SK-N-SH treated with all-trans-retinoic acid at 6 μM for 48 hours (cell line): ENCODE measurements around the gene TM9SF3.

ENCODE experiments used
- ATAC-seq: fragments of 200-7000 bp; cut with Tn5 transposase; 3 replicates; pipeline ENCODE4 v1.9.1; 2020; ENCODE audit warnings: mild to moderate bottlenecking, moderate library complexity
- ARNTL ChIP-seq: fragments of 450-650 bp; formaldehyde crosslinking; IDR thresholded peaks from 2 replicates; pipeline ENCODE4 v1.5.0; 2020; ENCODE audit warnings: low read depth, mild to moderate bottlenecking, moderate library complexity, borderline replicate concordance
- BACH2 ChIP-seq: fragments of 250-450 bp; sonication (Bioruptor Pico); IDR thresholded peaks from 2 replicates; pipeline ENCODE4 v1.9.0; 2021; ENCODE audit warnings: mild to moderate bottlenecking, borderline replicate concordance
- CSRNP3 ChIP-seq: fragments of 250-450 bp; sonication (Bioruptor Pico); IDR thresholded peaks from 2 replicates; pipeline ENCODE4 v1.5.1; 2021; ENCODE audit warnings: mild to moderate bottlenecking, moderate library complexity
- ESRRG ChIP-seq: fragments of 250-450 bp; sonication (Bioruptor Pico); IDR thresholded peaks from 2 replicates; pipeline ENCODE4 v1.6.1; 2021; ENCODE audit warnings: mild to moderate bottlenecking
- GLIS3 ChIP-seq: fragments of 250-450 bp; sonication (Bioruptor Pico); IDR thresholded peaks from 2 replicates; pipeline ENCODE4 v1.5.0; 2020; ENCODE audit warnings: mild to moderate bottlenecking, moderate library complexity
- ISL1 ChIP-seq: fragments of 250-450 bp; sonication (Bioruptor Pico); IDR thresholded peaks from 2 replicates; pipeline ENCODE4 v2.1.2; 2022; ENCODE audit warnings: mild to moderate bottlenecking, moderate library complexity
- OSR1 ChIP-seq: fragments of 250-450 bp; sonication (Bioruptor Pico); IDR thresholded peaks from 2 replicates; pipeline ENCODE4 v1.8.0; 2022; ENCODE audit warnings: moderate library complexity, mild to moderate bottlenecking, inconsistent platforms
- PATZ1 ChIP-seq: fragments of 250-450 bp; sonication (Bioruptor Pico); IDR thresholded peaks from 2 replicates; pipeline ENCODE4 v1.8.0; 2020; ENCODE audit warnings: mild to moderate bottlenecking, moderate library complexity, borderline replicate concordance
- PPARA ChIP-seq: fragments of 250-450 bp; sonication (Bioruptor Pico); IDR thresholded peaks from 2 replicates; pipeline ENCODE4 v1.5.0; 2020; ENCODE audit warnings: mild to moderate bottlenecking, borderline replicate concordance
- RARB ChIP-seq: fragments of 250-450 bp; sonication (Bioruptor Pico); IDR thresholded peaks from 2 replicates; pipeline ENCODE4 v1.8.0; 2021; ENCODE audit warnings: mild to moderate bottlenecking, moderate library complexity
- SNAI2 ChIP-seq: fragments of 250-450 bp; sonication (Bioruptor Pico); IDR thresholded peaks from 2 replicates; pipeline ENCODE4 v1.5.0; 2020; ENCODE audit warnings: mild to moderate bottlenecking, moderate library complexity
- TCF4 ChIP-seq: fragments of 250-450 bp; sonication (Bioruptor Pico); IDR thresholded peaks from 2 replicates; pipeline ENCODE4 v1.8.0; 2021; ENCODE audit warnings: mild to moderate bottlenecking, moderate library complexity, borderline replicate concordance
- TOX ChIP-seq: fragments of 250-450 bp; sonication (Bioruptor Pico); IDR thresholded peaks from 2 replicates; pipeline ENCODE4 v1.8.0; 2021; ENCODE audit warnings: mild to moderate bottlenecking, moderate library complexity, borderline replicate concordance
- ZC3H10 ChIP-seq: fragments of 250-450 bp; sonication (Bioruptor Pico); IDR thresholded peaks from 2 replicates; pipeline ENCODE4 v1.5.1; 2021; ENCODE audit warnings: mild to moderate bottlenecking, moderate library complexity
- ZFP3 ChIP-seq: fragments of 250-450 bp; sonication (Bioruptor Pico); IDR thresholded peaks from 2 replicates; pipeline ENCODE4 v1.5.0; 2020; ENCODE audit warnings: mild to moderate bottlenecking, moderate library complexity
- ZNF565 ChIP-seq: fragments of 450-650 bp; formaldehyde crosslinking; conservative IDR thresholded peaks from 2 replicates; pipeline ENCODE4 v1.5.0; 2020; ENCODE audit warnings: low read depth, mild to moderate bottlenecking, moderate library complexity
- ZNF8 ChIP-seq: fragments of 450-650 bp; formaldehyde crosslinking; IDR thresholded peaks from 2 replicates; pipeline ENCODE4 v1.5.0; 2020; ENCODE audit warnings: mild to moderate bottlenecking, moderate library complexity
- TF ChIP-seq, protein P1 (sequence below): fragments of 250-450 bp; sonication (Bioruptor Pico); IDR thresholded peaks from 2 replicates; pipeline ENCODE4 v1.5.1; 2020; ENCODE audit warnings: low read depth, mild to moderate bottlenecking, moderate library complexity
- TF ChIP-seq, protein P2 (sequence below): fragments of 250-450 bp; sonication (Bioruptor Pico); IDR thresholded peaks from 2 replicates; pipeline ENCODE4 v1.5.0; 2020; ENCODE audit warnings: mild to moderate bottlenecking, moderate library complexity
- TF ChIP-seq, protein P3 (sequence below): fragments of 250-450 bp; sonication (Bioruptor Pico); IDR thresholded peaks from 2 replicates; pipeline ENCODE4 v1.8.0; 2021; ENCODE audit warnings: low read depth, mild to moderate bottlenecking, moderate library complexity, borderline replicate concordance

TM9SF3 gene

GRCh38 chr10:96501985-96502384 is 84.8 kb downstream of the TM9SF3 start:
- no peak for ATAC-seq
- no peak for TF ChIP-seq ZFP3
- no peak for TF ChIP-seq PATZ1 (CRISPR knock-in tag)
- TF ChIP-seq ISL1 (CRISPR knock-in tag): no peak
- TF ChIP-seq, protein P1, sequence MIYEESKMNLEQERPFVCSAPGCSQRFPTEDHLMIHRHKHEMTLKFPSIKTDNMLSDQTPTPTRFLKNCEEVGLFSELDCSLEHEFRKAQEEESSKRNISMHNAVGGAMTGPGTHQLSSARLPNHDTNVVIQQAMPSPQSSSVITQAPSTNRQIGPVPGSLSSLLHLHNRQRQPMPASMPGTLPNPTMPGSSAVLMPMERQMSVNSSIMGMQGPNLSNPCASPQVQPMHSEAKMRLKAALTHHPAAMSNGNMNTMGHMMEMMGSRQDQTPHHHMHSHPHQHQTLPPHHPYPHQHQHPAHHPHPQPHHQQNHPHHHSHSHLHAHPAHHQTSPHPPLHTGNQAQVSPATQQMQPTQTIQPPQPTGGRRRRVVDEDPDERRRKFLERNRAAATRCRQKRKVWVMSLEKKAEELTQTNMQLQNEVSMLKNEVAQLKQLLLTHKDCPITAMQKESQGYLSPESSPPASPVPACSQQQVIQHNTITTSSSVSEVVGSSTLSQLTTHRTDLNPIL (CRISPR knock-in tag): no peak
- TF ChIP-seq OSR1 (CRISPR knock-in tag): no peak
- no peak for TF ChIP-seq RARB (CRISPR knock-in tag)
- no peak for TF ChIP-seq BACH2 (CRISPR knock-in tag)
- TF ChIP-seq, protein P2, sequence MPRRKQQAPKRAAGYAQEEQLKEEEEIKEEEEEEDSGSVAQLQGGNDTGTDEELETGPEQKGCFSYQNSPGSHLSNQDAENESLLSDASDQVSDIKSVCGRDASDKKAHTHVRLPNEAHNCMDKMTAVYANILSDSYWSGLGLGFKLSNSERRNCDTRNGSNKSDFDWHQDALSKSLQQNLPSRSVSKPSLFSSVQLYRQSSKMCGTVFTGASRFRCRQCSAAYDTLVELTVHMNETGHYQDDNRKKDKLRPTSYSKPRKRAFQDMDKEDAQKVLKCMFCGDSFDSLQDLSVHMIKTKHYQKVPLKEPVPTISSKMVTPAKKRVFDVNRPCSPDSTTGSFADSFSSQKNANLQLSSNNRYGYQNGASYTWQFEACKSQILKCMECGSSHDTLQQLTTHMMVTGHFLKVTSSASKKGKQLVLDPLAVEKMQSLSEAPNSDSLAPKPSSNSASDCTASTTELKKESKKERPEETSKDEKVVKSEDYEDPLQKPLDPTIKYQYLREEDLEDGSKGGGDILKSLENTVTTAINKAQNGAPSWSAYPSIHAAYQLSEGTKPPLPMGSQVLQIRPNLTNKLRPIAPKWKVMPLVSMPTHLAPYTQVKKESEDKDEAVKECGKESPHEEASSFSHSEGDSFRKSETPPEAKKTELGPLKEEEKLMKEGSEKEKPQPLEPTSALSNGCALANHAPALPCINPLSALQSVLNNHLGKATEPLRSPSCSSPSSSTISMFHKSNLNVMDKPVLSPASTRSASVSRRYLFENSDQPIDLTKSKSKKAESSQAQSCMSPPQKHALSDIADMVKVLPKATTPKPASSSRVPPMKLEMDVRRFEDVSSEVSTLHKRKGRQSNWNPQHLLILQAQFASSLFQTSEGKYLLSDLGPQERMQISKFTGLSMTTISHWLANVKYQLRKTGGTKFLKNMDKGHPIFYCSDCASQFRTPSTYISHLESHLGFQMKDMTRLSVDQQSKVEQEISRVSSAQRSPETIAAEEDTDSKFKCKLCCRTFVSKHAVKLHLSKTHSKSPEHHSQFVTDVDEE (CRISPR knock-in tag): no peak
- TF ChIP-seq GLIS3: no peak
- no peak for TF ChIP-seq ARNTL (CRISPR knock-in tag)
- TF ChIP-seq ESRRG (CRISPR knock-in tag): no peak
- no peak for TF ChIP-seq ZC3H10 (CRISPR knock-in tag)
- TF ChIP-seq SNAI2 (CRISPR knock-in tag): no peak
- TF ChIP-seq, protein P3, sequence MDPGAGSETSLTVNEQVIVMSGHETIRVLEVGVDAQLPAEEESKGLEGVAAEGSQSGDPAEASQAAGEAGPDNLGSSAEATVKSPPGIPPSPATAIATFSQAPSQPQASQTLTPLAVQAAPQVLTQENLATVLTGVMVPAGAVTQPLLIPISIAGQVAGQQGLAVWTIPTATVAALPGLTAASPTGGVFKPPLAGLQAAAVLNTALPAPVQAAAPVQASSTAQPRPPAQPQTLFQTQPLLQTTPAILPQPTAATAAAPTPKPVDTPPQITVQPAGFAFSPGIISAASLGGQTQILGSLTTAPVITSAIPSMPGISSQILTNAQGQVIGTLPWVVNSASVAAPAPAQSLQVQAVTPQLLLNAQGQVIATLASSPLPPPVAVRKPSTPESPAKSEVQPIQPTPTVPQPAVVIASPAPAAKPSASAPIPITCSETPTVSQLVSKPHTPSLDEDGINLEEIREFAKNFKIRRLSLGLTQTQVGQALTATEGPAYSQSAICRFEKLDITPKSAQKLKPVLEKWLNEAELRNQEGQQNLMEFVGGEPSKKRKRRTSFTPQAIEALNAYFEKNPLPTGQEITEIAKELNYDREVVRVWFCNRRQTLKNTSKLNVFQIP (CRISPR knock-in tag): no peak
- TF ChIP-seq ZNF565 (CRISPR knock-in tag): no peak
- TF ChIP-seq PPARA: no peak

GRCh38 chr10:96500519-96500918 is 86.3 kb downstream of the TM9SF3 start:
- ATAC-seq: no peak
- no peak for TF ChIP-seq ZC3H10 (CRISPR knock-in tag)
- TF ChIP-seq PPARA: no peak
- no peak for TF ChIP-seq SNAI2 (CRISPR knock-in tag)
- no peak for TF ChIP-seq GLIS3
- no peak for TF ChIP-seq BACH2 (CRISPR knock-in tag)
- no peak for TF ChIP-seq ZNF8
- no peak for TF ChIP-seq TOX (CRISPR knock-in tag)
- TF ChIP-seq, protein P2 (CRISPR knock-in tag): no peak
- TF ChIP-seq PATZ1 (CRISPR knock-in tag): no peak
- no peak for TF ChIP-seq ESRRG (CRISPR knock-in tag)
- no peak for TF ChIP-seq ISL1 (CRISPR knock-in tag)
- TF ChIP-seq, protein P1 (CRISPR knock-in tag): no peak
- no peak for TF ChIP-seq CSRNP3
- no peak for TF ChIP-seq ZFP3
- TF ChIP-seq TCF4 (CRISPR knock-in tag): no peak
- TF ChIP-seq, protein P3 (CRISPR knock-in tag): no peak
- TF ChIP-seq ZNF565 (CRISPR knock-in tag): no peak
